ENCODE data around the gene SLC22A31.

SLC22A31 gene

GRCh38 chr16:89216315-89217137, 16.2 kb upstream of the SLC22A31 start:
- DNase-seq: peak; percentile 54 to 63

GRCh38 chr16:89210904-89211515, 10.7 kb upstream of the SLC22A31 start:
- DNase-seq: no peak

GRCh38 chr16:89210165-89210903, 10.0 kb upstream of the SLC22A31 start:
- DNase-seq: no peak

DNA sequence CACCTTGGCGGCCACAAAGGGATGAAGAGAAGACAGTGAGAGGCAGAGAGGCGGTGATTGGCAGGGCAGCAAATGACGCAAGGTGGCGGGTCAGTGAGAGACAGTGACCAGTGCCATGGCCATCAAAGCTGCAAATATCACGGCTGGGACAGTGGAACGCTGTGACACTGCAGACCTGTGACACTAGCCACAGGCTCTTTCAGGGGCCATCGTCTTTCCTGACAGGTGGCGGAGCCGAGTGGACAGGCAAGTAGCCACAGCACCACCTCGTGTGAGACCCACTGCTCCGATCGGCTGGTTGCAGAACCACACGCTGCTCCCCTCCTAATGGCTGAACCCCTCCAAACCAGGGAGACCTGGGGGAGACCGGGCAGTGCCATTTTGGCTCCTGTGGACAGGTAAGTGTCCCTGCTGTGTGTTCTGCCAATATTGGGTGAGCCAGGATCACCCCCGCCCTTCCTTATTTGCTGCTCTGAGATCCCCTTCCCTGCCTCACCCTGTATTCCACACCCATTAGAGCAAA, 9.2 kb upstream of the SLC22A31 start:
- DNase-seq: no peak

- DNase-seq: no peak
Observed at GRCh38 chr16:89207993-89208392, 7.7 kb upstream of the SLC22A31 start.

DNA sequence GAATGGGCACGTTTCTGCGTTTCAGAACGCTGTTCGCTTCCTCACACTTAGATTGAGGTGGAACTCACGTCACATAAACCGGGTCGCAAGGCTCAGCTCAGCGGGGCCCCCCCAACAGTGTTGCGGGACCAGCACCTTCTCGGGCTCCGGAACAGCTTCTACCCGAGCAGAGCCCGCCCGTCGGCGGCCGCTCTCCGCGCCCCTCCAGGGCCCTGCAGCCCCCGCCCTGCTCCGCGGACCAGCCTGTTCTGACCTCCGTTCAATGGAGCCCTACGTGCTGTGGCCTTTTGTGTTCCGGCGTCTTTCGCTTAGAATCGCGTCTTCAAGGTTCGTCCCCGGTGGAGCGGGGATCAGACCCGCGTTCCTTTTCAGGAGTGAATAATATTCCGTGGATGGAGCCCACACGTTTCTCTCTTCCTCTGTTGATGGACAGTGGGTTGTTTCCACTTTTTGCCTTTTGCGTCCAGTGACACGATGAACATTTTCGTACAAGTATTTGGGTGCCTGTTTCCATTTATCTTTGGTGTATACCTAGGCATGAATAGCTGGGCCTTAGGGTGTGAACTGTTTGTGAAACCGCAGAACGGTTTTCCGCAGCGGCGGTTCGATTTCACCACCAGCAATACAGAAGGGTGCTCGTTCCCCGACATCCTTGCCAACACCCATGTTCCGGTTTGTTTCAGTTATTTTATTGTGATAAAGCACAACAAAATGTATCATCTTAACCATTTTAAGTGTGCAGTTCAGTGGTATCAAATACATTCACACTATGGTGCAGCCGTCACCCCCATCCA, 2.3 kb upstream of the SLC22A31 start:
- DNase-seq: no peak

DNA sequence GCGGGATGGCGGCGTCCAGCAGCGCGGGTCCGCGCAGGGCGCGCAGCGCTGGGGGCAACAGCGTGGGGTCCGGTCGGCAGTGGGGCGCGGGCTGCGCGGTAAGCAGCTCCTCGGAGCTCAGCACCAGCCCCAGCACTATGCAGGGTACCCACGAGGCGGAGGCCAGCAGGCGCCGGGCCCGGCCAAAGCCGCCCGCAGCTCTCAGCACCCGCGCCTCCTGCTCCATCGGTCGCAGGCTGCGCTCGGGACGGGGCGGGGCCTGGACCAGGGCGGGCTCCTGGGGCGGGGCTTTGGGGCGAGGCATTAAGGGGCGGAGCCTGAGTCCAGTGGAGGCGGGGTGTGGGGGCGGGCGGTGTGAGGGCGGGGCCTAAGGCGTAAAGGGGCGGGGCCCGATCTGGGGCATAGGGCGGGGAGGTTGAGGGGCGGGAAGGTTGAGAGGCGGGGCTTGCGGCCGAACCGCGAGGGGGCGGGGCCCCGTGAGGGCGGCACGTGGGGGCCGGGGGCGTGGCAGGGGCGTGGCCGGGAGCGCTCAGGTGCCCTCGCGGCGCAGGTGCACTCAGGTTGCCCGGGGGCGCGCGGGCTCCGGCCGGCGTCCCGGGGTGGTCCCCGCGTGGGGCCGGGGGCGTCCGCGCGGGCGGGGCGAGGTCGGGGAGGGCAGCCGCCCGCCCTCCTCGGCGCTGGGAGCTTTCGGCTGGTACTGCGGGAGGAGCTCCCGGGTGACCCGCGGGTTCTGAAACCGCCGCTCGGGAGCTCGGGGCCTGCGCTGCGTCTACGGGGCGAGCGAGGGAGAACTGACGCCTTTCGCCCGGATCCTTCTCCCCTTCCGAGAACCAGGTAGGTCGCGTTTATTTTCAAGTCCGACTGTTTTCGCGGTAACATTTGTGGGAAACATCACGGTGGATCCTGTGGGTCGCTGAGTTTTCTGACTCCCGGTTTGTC, 1.4 kb upstream of the SLC22A31 start:
- peak; percentile 23 to 65 for DNase-seq

DNA sequence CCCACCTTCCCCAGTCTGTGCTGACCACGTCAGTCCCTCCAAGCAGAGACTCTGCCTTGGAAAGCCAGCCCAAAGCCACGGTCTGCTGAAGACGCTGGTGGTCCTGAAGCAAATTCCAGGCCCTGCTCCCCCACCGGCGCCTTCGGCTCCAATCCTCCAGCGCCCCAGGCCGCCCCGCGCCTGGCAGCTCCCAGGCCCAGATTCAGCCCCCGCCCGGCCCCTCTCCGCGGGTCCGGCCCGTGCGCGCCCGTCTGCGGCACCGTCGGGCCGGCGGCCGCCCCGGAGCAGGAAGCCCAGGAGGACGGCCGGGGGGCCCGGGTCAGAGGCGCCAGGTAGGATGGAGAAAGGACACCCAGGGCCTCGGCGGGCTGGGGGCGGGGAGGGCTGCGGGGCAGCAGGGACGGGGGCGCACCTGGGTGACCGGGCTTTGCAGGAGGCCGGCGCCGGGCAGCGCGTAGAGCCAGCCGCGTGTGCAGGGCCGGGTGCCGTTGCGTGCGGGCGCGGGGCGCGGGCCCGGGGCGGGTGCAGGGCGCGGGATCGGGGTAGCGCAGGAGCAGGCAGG, 594 bp upstream of the SLC22A31 start:
- DNase-seq: no peak

GRCh38 chr16:89199241-89200123, 855 bp downstream of the SLC22A31 start:
- DNase-seq: no peak

- DNase-seq: no peak
Observed at GRCh38 chr16:89198417-89199240, 1.7 kb downstream of the SLC22A31 start.

- DNase-seq: no peak
Observed at GRCh38 chr16:89197633-89198416, 2.5 kb downstream of the SLC22A31 start.

DNA sequence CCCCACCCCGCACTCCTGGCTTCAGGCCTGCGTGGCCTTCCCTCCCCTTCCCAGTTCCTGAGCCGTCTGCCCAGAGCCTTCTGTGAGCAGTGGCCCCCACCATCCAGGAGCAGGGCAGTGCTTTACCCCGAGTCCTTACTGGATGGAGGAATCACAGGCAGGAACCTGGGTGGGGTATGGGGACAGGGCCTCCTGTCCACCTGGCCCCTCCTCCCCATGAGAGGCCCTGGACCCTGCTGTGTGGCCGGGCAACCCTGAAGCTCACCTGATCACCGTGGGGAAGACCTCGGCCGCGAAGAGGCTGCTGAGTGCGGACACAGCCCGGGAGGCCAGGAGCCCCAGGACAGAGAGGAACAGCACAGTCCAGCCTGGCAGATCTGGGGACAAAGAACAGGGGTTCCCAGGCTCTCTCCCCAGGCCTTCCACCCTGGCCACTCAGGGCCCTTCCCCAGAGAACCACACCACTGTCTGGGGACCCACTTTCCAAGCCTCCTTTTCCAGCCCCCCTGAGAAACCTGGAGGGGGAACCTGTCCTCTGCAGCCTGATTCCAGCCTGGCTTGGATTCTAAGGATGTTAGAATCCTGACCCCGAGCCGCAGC, 3.2 kb downstream of the SLC22A31 start:
- no peak for DNase-seq

GRCh38 chr16:89195521-89196171, 4.7 kb downstream of the SLC22A31 start:
- no peak for DNase-seq

DNA sequence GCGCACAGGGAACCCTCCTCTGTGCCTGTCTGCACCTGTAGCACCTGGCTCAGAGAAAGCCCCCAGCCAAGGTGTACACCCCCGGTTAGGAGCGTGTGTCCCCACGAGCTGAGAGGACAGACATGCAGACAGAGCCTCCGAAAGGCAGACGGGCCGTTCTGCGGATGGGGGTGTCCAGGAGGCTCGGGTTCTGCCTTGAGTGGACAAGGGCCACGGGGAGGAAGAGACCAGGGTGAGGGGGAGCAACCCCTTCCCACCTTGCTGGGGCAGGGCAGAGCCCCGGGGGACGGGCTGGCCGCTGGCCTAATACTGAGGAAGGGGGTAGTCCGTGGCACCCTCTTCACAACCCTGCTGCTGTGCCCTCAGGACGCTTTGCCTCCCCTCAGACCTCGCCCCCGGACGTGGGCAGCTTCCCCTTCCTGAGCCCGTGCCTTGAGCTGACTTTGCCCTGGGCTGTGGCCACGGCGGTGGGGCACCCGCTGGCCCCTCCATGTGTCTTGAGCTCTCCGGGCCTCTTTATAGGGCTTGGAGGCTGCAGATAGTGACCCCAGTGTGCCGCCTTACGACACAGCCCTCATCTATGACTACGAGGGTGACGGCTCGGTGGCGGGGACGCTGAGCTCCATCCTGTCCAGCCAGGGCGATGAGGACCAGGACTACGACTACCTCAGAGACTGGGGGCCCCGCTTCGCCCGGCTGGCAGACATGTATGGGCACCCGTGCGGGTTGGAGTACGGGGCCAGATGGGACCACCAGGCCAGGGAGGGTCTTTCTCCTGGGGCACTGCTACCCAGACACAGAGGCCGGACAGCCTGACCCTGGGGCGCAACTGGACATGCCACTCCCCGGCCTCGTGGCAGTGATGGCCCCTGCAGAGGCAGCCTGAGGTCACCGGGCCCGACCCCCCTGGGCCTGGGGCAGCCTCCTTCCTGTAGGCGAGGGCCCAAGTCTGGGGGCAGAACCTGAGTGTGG, 5.7 kb downstream of the SLC22A31 start:
- no peak for DNase-seq

- DNase-seq: no peak
Observed at GRCh38 chr16:89193576-89194293, 6.6 kb downstream of the SLC22A31 start.
